Natural killer cell (primary cell): Measurements from ENCODE around the gene LINGO4. TPM values are rescaled to one million over a fixed set of nuclear protein-coding genes. Genes with fewer than 3 reads are reported as not detected.

Experiments used
- ATAC-seq, 3 donors: fragments of 150-1000 bp in 2 of 3; fragments of 200-7000 bp in 1 of 3; cut with Tn5 transposase; 1 replicate in 1 of 3; 2 replicates in 2 of 3; pipeline ENCODE4 v1.10.0; 2021; ENCODE audit warnings: mild to moderate bottlenecking in 2 of 3, moderate library complexity in 2 of 3
- DNase-seq, 2 donors: peaks; one replicate each; pipeline versions ENCODE4 v3.0.0 to v3.0.0-alpha.2; 2013 to 2021; ENCODE audit warnings: mixed read lengths in 1 of 2
- H3K27ac ChIP-seq: one replicate; pipeline ENCODE4 v1.5.1; 2013; ENCODE audit warnings: mild to moderate bottlenecking, low read length
- H3K27me3 ChIP-seq: one replicate; pipeline ENCODE4 v1.6.1; 2013; ENCODE audit warnings: low read length; ENCODE audit not compliant: control insufficient read depth, insufficient read depth
- H3K36me3 ChIP-seq: one replicate; pipeline ENCODE4 v1.6.1; 2013; ENCODE audit warnings: low read length; ENCODE audit not compliant: control insufficient read depth, insufficient read depth
- H3K4me1 ChIP-seq: one replicate; pipeline ENCODE4 v1.6.1; 2013; ENCODE audit warnings: low read length; ENCODE audit not compliant: control insufficient read depth, insufficient read depth
- H3K4me3 ChIP-seq: one replicate; pipeline ENCODE4 v1.5.1; 2013; ENCODE audit warnings: low read length
- H3K9me3 ChIP-seq: one replicate; pipeline ENCODE4 v1.6.1; 2013; ENCODE audit warnings: low read length; ENCODE audit not compliant: control insufficient read depth, insufficient read depth
- H3K27ac Mint-ChIP-seq, 2 donors: one replicate each; pipeline ENCODE4 v1.8.0; 2022; ENCODE audit warnings: mild to moderate bottlenecking in 2 of 2, mixed read lengths in 2 of 2, moderate library complexity in 1 of 2
- H3K27me3 Mint-ChIP-seq, 2 donors: one replicate each; pipeline ENCODE4 v1.8.0; 2022; ENCODE audit warnings: low read depth in 2 of 2, mixed read lengths in 2 of 2
- H3K36me3 Mint-ChIP-seq: one replicate; pipeline ENCODE4 v1.8.0; 2022; ENCODE audit warnings: mixed read lengths
- H3K4me1 Mint-ChIP-seq, 2 donors: one replicate each; pipeline ENCODE4 v1.8.0; 2022; ENCODE audit warnings: mixed read lengths in 2 of 2
- H3K4me3 Mint-ChIP-seq: one replicate; pipeline ENCODE4 v1.8.0; 2022; ENCODE audit warnings: mild to moderate bottlenecking, moderate library complexity, mixed read lengths
- H3K9me3 Mint-ChIP-seq, 2 donors: one replicate each; pipeline ENCODE4 v1.8.0; 2022; ENCODE audit warnings: mixed read lengths in 2 of 2
- CTCF ChIP-seq: fragments of 200-600 bp; IDR thresholded peaks from one replicate; pipeline ENCODE4 v1.8.0; 2022; ENCODE audit warnings: antibody characterized with exemption
- whole genome bisulfite sequencing: methylation state at CpG from one replicate; pipeline ENCODE4 v1.1.7; 2013; ENCODE audit warnings: missing lambda C conversion rate; ENCODE audit not compliant: insufficient coverage; 5-methylcytosine and 5-hydroxymethylcytosine counted together
- intact Hi-C: fragments of 100-400 bp; cut with micrococcal nuclease; formaldehyde crosslinking; loops from one replicate; pipeline ENCODE4 v1.14.2; 2022
- total RNA-seq, 4 donors: library from RNA; stranded (reverse); fragments of 120-200 nt in 1 of 4; gene quantifications; one replicate each; pipeline versions ENCODE4 v1.2.3 to v1.2.4, GENCODE V29; 2013 to 2022

LINGO4 gene, protein sequence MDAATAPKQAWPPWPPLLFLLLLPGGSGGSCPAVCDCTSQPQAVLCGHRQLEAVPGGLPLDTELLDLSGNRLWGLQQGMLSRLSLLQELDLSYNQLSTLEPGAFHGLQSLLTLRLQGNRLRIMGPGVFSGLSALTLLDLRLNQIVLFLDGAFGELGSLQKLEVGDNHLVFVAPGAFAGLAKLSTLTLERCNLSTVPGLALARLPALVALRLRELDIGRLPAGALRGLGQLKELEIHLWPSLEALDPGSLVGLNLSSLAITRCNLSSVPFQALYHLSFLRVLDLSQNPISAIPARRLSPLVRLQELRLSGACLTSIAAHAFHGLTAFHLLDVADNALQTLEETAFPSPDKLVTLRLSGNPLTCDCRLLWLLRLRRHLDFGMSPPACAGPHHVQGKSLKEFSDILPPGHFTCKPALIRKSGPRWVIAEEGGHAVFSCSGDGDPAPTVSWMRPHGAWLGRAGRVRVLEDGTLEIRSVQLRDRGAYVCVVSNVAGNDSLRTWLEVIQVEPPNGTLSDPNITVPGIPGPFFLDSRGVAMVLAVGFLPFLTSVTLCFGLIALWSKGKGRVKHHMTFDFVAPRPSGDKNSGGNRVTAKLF
- not detected for total RNA-seq
- 0.20 TPM for total RNA-seq (2013)

DNA sequence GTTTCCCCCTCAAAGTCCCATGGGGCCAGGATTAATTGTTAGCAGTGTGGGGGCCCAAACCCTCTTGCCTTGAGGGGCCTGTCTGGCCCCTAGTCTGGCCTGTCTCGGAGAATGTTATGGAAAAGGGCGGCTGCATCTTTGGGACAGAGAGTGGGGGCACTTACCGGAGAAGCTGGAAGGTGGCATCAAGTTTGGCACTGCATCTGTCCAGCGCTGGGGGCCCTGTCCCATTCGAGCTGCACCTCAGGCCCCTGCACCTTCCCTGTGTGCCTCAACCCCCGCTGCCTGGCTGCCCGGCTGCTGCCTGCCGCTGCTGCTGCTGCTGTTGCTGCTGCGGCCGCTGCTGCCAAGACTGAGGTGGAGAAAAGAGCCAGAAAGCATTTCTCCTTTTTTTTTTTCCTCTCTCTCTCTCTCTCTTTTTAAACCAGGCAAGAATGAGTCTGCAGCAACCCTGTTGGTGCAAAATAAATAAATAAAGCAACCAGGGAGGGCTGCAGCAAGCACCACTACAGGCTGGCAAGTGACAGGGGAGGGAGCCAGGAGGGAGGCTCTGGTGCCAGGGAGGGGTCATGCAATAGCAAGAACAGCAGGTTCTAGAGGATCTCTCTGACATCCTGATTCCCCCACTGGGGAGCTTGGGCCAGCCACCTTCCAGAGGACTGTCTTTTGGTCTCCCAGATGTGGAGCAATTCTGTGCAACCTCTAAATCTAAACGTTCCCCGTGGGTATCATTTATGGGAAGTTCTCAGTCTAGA lies at the start of gene LINGO4:
TSS of gene LINGO4 (minus strand) at position 354 of the 755 bp plus-strand sequence. CDS start 2,715 bp downstream, outside the sequence.
- Mint-ChIP-seq H3K9me3 (no peaks in the 10 kb centered on the region), H3K4me3 (no peak within 1 kb of the TSS), H3K27me3 (no peaks in the 10 kb centered on the region), H3K27ac (no peak within 1 kb of the TSS), H3K4me1 (peaks cover 5% of the 10 kb centered on the region in 2 donors), H3K36me3 (no peaks in the 10 kb centered on the region)
- H3K27ac ChIP-seq = no peak within 1 kb of the TSS
- H3K4me3 ChIP-seq = no peak within 1 kb of the TSS
- intact Hi-C loops = no loop called here
- DNase-seq = peak in 1 of 2 donors; percentile 2
- WGBS = 69% methylated on average over 12 of the region's 12 CpGs
- no peaks in the 10 kb centered on the region for H3K27me3 ChIP-seq
- no peak for TF ChIP-seq CTCF
- H3K4me1 ChIP-seq = peaks cover 8% of the 10 kb centered on the region
- no peak for ATAC-seq
- H3K36me3 ChIP-seq = no peaks in the 10 kb centered on the region
- no peaks in the 10 kb centered on the region for H3K9me3 ChIP-seq

- Mint-ChIP-seq H3K4me3 (no peak overlapping the region), H3K4me1 (no peaks in the 10 kb centered on the region), H3K36me3 (no peaks in the 10 kb centered on the region), H3K9me3 (no peaks in the 10 kb centered on the region), H3K27ac (no peak overlapping the region), H3K27me3 (peaks cover 6 to 8% of the 10 kb centered on the region in 2 donors)
- Histone ChIP-seq H3K4me3 (no peak overlapping the region), H3K36me3 (no peaks in the 10 kb centered on the region), H3K9me3 (no peaks in the 10 kb centered on the region), H3K27me3 (no peaks in the 10 kb centered on the region), H3K4me1 (no peaks in the 10 kb centered on the region), H3K27ac (no peak overlapping the region)
- DNase-seq = no peak
- ATAC-seq = no peak
- intact Hi-C loops = no loop called here
- WGBS = 92% methylated on average over 7 of the region's 7 CpGs
- no peak for TF ChIP-seq CTCF
These were observed 49.4 kb upstream of the LINGO4 start for GRCh38 chr1:151854658-151855057.

- no peaks in the 10 kb centered on the region for H3K27me3 ChIP-seq
- H3K9me3 ChIP-seq = no peaks in the 10 kb centered on the region
- Mint-ChIP-seq H3K9me3 (no peaks in the 10 kb centered on the region), H3K27ac (no peak within 1 kb of the TSS), H3K36me3 (no peaks in the 10 kb centered on the region), H3K4me3 (no peak within 1 kb of the TSS), H3K4me1 (no peaks in the 10 kb centered on the region), H3K27me3 (peaks cover 9 to 12% of the 10 kb centered on the region in 2 donors)
- H3K27ac ChIP-seq = no peak within 1 kb of the TSS
- no peaks in the 10 kb centered on the region for H3K4me1 ChIP-seq
- ATAC-seq (no peak), DNase-seq (no peak)
- 79% methylated on average over 5 of the region's 5 CpGs for WGBS
- no peak for TF ChIP-seq CTCF
- no peaks in the 10 kb centered on the region for H3K36me3 ChIP-seq
- intact Hi-C loops = no loop called here
- H3K4me3 ChIP-seq = no peak within 1 kb of the TSS
These were observed 48.3 kb upstream of the LINGO4 start, which contains the start of gene THEM5 for GRCh38 chr1:151853411-151853943. THEM5 (minus strand) TSS chr1:151853712; CDS start chr1:151853565, 147 bp downstream.
